ENCODE results near the gene AGA. TPM values are rescaled to one million over a fixed set of nuclear protein-coding genes. Genes with fewer than 3 reads are reported as not detected.

AGA gene
- total RNA-seq, 3 donors from 2014 or later, result 13.7 to 20.5 (median 16.4) TPM

DNA sequence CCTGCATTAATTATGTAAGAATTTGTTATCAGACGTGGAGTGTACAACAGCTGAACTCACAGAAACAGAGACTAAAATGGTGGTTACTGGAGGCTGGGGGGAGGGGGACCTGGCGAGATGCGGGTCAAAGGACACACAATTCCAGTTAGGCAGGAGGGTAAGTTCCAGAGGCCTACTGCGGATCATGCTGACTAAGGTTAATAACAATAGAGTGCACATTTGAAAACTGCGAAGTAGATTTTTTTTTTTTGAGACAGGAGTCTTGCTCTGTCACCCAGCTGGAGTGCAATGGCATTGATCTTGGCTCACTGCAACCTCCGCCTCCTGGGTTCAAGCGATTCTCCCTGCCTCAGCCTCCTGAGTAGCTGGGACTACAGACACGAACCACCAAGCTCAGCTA is 7.6 kb downstream of the AGA start:
- TF ChIP-seq, protein P1, sequence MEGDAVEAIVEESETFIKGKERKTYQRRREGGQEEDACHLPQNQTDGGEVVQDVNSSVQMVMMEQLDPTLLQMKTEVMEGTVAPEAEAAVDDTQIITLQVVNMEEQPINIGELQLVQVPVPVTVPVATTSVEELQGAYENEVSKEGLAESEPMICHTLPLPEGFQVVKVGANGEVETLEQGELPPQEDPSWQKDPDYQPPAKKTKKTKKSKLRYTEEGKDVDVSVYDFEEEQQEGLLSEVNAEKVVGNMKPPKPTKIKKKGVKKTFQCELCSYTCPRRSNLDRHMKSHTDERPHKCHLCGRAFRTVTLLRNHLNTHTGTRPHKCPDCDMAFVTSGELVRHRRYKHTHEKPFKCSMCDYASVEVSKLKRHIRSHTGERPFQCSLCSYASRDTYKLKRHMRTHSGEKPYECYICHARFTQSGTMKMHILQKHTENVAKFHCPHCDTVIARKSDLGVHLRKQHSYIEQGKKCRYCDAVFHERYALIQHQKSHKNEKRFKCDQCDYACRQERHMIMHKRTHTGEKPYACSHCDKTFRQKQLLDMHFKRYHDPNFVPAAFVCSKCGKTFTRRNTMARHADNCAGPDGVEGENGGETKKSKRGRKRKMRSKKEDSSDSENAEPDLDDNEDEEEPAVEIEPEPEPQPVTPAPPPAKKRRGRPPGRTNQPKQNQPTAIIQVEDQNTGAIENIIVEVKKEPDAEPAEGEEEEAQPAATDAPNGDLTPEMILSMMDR (IDR thresholded peaks at IDR 0.05), result no peak
- ATAC-seq (no peak), DNase-seq (no peak)
- H3K4me1 ChIP-seq (ENCODE audit: low read depth), result no peaks in the 10 kb centered on the region
- H3K36me3 ChIP-seq (ENCODE audit: low read depth), result no peaks in the 10 kb centered on the region
- H3K4me3 ChIP-seq, result no peak overlapping the region
- no peaks in the 10 kb centered on the region for H3K9me3 ChIP-seq
- intact Hi-C loops (cut with DNase I, micrococcal nuclease), result no loop called here

DNA sequence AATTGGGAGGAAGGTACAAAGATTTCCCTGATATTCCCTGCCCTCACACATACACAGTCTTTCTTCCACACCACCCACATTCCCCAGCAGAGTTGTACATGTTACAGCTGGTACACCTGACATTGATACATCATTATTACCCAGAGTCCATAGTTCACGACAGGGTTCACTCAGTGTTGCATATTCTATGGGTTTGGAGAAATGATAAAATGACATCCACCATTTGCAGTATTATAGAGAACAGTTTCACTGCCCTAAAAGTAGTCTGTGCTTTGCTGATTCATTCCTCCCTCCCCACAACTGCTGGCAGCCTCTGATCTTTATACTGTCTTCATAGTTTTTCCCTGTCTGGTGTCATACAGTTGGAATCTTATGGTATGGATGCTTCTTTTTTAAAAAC is 15.0 kb downstream of the AGA start:
- Histone ChIP-seq H3K4me1 (ENCODE audit: low read depth) (no peaks in the 10 kb centered on the region), H3K9me3 (no peaks in the 10 kb centered on the region), H3K4me3 (no peak overlapping the region), H3K36me3 (ENCODE audit: low read depth) (no peaks in the 10 kb centered on the region)
- DNase-seq (no peak), ATAC-seq (no peak)
- intact Hi-C loops (cut with DNase I, micrococcal nuclease), result no loop called here
- TF ChIP-seq, protein P1 (IDR thresholded peaks at IDR 0.05), result no peak

DNA sequence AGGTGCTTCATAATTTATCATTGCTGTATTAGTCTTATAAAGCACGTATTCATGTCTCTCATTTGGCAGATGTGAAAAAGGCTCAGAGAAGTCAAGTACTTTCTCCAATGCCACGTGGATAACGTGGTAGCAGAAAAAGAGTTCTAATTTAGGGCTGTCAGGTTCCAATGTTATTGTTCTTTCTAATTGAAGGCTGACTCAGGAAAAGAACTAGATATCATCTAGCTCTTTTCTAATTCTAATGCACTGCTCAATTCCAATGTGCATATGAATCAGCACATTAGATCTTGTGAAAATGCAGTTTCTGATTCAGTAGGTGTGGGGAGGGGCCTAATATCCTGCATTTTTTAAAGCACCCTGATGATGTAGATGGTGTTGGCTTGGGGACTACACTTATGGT is 22.8 kb downstream of the AGA start:
- TF ChIP-seq, protein P1 (IDR thresholded peaks at IDR 0.05), result no peak
- Histone ChIP-seq H3K4me3 (no peak overlapping the region), H3K36me3 (ENCODE audit: low read depth) (no peaks in the 10 kb centered on the region), H3K9me3 (no peaks in the 10 kb centered on the region), H3K4me1 (ENCODE audit: low read depth) (no peaks in the 10 kb centered on the region)
- DNase-seq, result no peak
- ATAC-seq, result no peak
- intact Hi-C loops (cut with DNase I, micrococcal nuclease), result no loop called here

DNA sequence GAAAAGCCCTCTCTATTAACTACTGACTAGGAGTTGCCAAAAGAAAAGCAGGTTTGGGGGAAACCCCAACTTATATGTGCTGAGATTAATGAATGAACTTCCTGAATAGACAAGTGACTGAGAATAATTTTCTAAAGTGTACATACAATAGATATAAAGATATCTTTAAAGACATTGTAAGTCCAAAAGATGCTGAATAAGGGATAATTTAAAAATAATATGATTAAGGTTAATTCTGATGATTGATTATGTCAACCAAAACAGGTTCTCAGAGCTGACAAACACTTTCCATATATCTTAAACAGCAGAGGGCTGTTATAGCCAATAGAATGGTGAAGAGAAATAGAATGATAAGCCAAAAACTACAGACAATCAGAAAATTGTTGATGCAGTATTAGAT is 28.6 kb downstream of the AGA start:
- DNase-seq (no peak), ATAC-seq (no peak)
- intact Hi-C loops (cut with DNase I, micrococcal nuclease), result no loop called here

DNA sequence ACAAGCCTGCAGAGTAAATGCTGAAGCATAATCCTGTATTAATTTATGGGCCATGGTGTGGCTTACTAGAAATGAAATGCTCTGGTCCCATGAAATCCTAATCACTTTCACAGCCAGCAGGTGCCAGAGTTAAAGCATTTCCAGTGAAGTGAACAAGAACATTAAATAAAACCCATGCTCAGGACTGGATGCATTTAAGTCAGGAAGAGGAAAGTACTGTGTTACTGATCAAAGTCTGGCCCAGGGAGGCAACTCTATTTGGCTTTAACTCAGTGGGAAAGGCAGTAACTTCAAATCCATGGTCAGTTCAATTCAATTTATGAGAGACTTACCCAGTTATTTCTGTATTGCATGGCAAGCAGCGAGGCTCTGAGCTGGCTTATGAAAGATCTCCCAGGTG is 29.2 kb downstream of the AGA start:
- DNase-seq, result no peak
- Histone ChIP-seq H3K4me3 (no peak overlapping the region), H3K9me3 (no peaks in the 10 kb centered on the region), H3K36me3 (ENCODE audit: low read depth) (no peaks in the 10 kb centered on the region), H3K4me1 (ENCODE audit: low read depth) (no peaks in the 10 kb centered on the region)
- intact Hi-C loops (cut with DNase I, micrococcal nuclease), result no loop called here
- TF ChIP-seq, protein P1 (IDR thresholded peaks at IDR 0.05), result no peak
- ATAC-seq, result no peak

More for the DNA sequence above, 28.6 kb downstream of the AGA start:
- H3K36me3 ChIP-seq (ENCODE audit: low read depth), result no peaks in the 10 kb centered on the region
- H3K4me1 ChIP-seq (ENCODE audit: low read depth), result no peaks in the 10 kb centered on the region
- H3K4me3 ChIP-seq, result no peak overlapping the region
- TF ChIP-seq, protein P1 (IDR thresholded peaks at IDR 0.05), result no peak
- H3K9me3 ChIP-seq, result no peaks in the 10 kb centered on the region

DNA sequence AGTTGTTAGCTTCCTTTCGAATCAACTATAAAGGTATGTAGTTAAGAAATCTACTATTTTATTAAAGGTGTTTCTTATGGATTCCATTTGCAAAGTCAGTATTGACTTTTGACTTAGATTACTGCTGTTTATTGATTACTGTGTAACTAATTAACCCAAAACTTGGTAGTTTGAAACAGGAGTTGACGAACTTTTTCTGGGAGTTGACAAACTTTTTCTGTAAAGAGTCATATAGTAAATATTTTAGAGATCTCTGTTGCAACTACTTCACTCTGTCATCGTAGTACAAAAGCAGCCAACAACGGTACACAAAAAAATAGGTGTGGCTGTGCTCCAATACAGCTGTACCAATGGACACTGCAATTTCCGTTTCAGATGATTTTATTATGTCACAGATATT is 30.2 kb downstream of the AGA start:
- no peaks in the 10 kb centered on the region for H3K36me3 ChIP-seq (ENCODE audit: low read depth)
- ATAC-seq, result no peak
- intact Hi-C loops (cut with DNase I, micrococcal nuclease), result no loop called here
- TF ChIP-seq, protein P1 (IDR thresholded peaks at IDR 0.05), result no peak
- H3K4me1 ChIP-seq (ENCODE audit: low read depth), result no peaks in the 10 kb centered on the region
- H3K4me3 ChIP-seq, result no peak overlapping the region
- no peaks in the 10 kb centered on the region for H3K9me3 ChIP-seq
- no peak for DNase-seq
